Smooth muscle cell (in vitro differentiated cells): Measurements from ENCODE around the gene ZNF521. TPM values are rescaled to one million over a fixed set of nuclear protein-coding genes. Genes with fewer than 3 reads are reported as not detected.
A peak's percentile ranks its signal among the peaks of the same experiment; 100 is the strongest.

Source experiments
- DNase-seq: peaks from one replicate; lab custom pipeline; 2025; ENCODE audit not compliant: unreplicated experiment; lab: John Stamatoyannopoulos, UW
- H2AFZ ChIP-seq: fragments of 200-600 bp; sonication (generic); 2 replicates; pipeline ENCODE4 v1.6.0; 2016; ENCODE audit warnings: antibody characterized with exemption, low read depth, mild to moderate bottlenecking
- H3F3A ChIP-seq: fragments of 200-600 bp; sonication (generic); 2 replicates; pipeline ENCODE4 v1.6.0; 2017; ENCODE audit warnings: antibody characterized with exemption, low read depth
- H3K27ac ChIP-seq: fragments of 200-600 bp; sonication (generic); 2 replicates; pipeline ENCODE4 v1.5.1; 2016; ENCODE audit warnings: low read depth, mild to moderate bottlenecking
- H3K27me3 ChIP-seq: fragments of 200-600 bp; sonication (generic); 2 replicates; pipeline ENCODE4 v1.6.1; 2016; ENCODE audit warnings: low read depth, mild to moderate bottlenecking
- H3K36me3 ChIP-seq: fragments of 200-600 bp; sonication (generic); 2 replicates; pipeline ENCODE4 v1.5.1; 2016; ENCODE audit warnings: low read depth
- H3K4me1 ChIP-seq: fragments of 200-600 bp; sonication (generic); 2 replicates; pipeline ENCODE4 v1.5.1; 2016; ENCODE audit warnings: low read depth
- H3K4me2 ChIP-seq: fragments of 200-600 bp; sonication (generic); 2 replicates; pipeline ENCODE4 v1.6.0; 2016; ENCODE audit warnings: mild to moderate bottlenecking
- H3K4me3 ChIP-seq: fragments of 200-600 bp; sonication (generic); 2 replicates; pipeline ENCODE4 v1.5.1; 2016; ENCODE audit warnings: mild to moderate bottlenecking
- H3K79me2 ChIP-seq: fragments of 200-600 bp; sonication (generic); 2 replicates; pipeline ENCODE4 v1.6.0; 2016; ENCODE audit warnings: low read depth, mild to moderate bottlenecking
- H3K9ac ChIP-seq: fragments of 200-600 bp; sonication (generic); 2 replicates; pipeline ENCODE4 v1.6.0; 2016; ENCODE audit warnings: low read depth
- H3K9me3 ChIP-seq: fragments of 200-600 bp; sonication (generic); replicated peaks from 2 replicates; pipeline ENCODE4 v1.5.1; 2016; ENCODE audit warnings: low read depth
- H4K20me1 ChIP-seq: fragments of 200-600 bp; sonication (generic); 2 replicates; pipeline ENCODE4 v1.6.0; 2016; ENCODE audit warnings: low read depth
- CTCF ChIP-seq: fragments of 200-600 bp; sonication (generic); IDR thresholded peaks from 2 replicates; pipeline ENCODE4 v1.5.1; 2017; ENCODE audit warnings: borderline replicate concordance, mild to moderate bottlenecking, antibody characterized with exemption; ENCODE audit not compliant: insufficient read depth, poor library complexity, severe bottlenecking
- WGBS: methylation state at CpG from one replicate; pipeline ENCODE4 v1.1.7; 2016; ENCODE audit warnings: low lambda C conversion rate; 5-methylcytosine and 5-hydroxymethylcytosine counted together
- polyA plus RNA-seq: library from polyadenylated mRNA; unstranded; fragments of >200 nt; fragmentation: Nextera tagmentation; extraction: Ambion mirVana; gene quantifications from 2 replicates; pipeline ENCODE4 v1.2.1, GENCODE V29; 2016
- total RNA-seq: library from RNA; depleted of rRNA; stranded (reverse); fragments of >200 nt; gene quantifications from 2 replicates; pipeline ENCODE4 v1.2.3, GENCODE V29; 2014

Gene ZNF521
- total and polyA plus RNA-seq, 2 experiments from 2014 or later, result 19.9 to 36.4 TPM

- Histone ChIP-seq H3K36me3 (no peaks in the 10 kb centered on the region), H3K79me2 (peaks cover 42% of the 10 kb centered on the region), H2AFZ (no peak overlapping the region), H3K4me1 (peaks cover 20% of the 10 kb centered on the region), H3K4me2 (no peak overlapping the region), H3K4me3 (no peak overlapping the region), H3K9ac (no peak overlapping the region), H3K27me3 (no peaks in the 10 kb centered on the region), H3F3A (no peaks in the 10 kb centered on the region), H4K20me1 (no peaks in the 10 kb centered on the region), H3K27ac (no peak overlapping the region), H3K9me3 (no peaks in the 10 kb centered on the region)
- DNase-seq, result no peak
- no peak for TF ChIP-seq CTCF
- 93% methylated on average over 2 of the region's 2 CpGs for WGBS
Measured at GRCh38 chr18:25295624-25296138, 56.3 kb downstream of the ZNF521 start.

GRCh38 chr18:25291150-25291549, 60.8 kb downstream of the ZNF521 start:
- no peaks in the 10 kb centered on the region for H3K36me3 ChIP-seq
- peaks cover 16% of the 10 kb centered on the region for H3F3A ChIP-seq
- H3K79me2 ChIP-seq, result peaks cover 21% of the 10 kb centered on the region
- H4K20me1 ChIP-seq, result no peaks in the 10 kb centered on the region
- TF ChIP-seq CTCF, result no peak
- no peak overlapping the region for H3K4me3 ChIP-seq
- no peak overlapping the region for H3K9ac ChIP-seq
- peaks cover 27% of the 10 kb centered on the region for H3K4me1 ChIP-seq
- no peak overlapping the region for H3K4me2 ChIP-seq
- DNase-seq, result no peak
- no peak overlapping the region for H3K27ac ChIP-seq
- no peaks in the 10 kb centered on the region for H3K9me3 ChIP-seq
- no peak overlapping the region for H2AFZ ChIP-seq
- H3K27me3 ChIP-seq, result no peaks in the 10 kb centered on the region
- WGBS, result 91% methylated on average over 3 of the region's 3 CpGs

GRCh38 chr18:25289001-25289631, 62.9 kb downstream of the ZNF521 start:
- Histone ChIP-seq H3K4me3 (peak overlapping the region; percentile 35), H3K79me2 (peaks cover 19% of the 10 kb centered on the region), H3K36me3 (no peaks in the 10 kb centered on the region), H3F3A (peaks cover 16% of the 10 kb centered on the region), H3K9me3 (no peaks in the 10 kb centered on the region), H3K4me2 (peak overlapping the region; percentile 78), H3K27ac (peak overlapping the region; percentile 97), H2AFZ (peak overlapping the region; percentile 10), H4K20me1 (peaks cover 11% of the 10 kb centered on the region), H3K27me3 (no peaks in the 10 kb centered on the region), H3K9ac (peak overlapping the region; percentile 92), H3K4me1 (peaks cover 46% of the 10 kb centered on the region)
- no peak for TF ChIP-seq CTCF
- WGBS, result 17% methylated on average over 9 of the region's 9 CpGs
- DNase-seq, result peak; percentile 24
